ENCODE measurements around the gene DPH2.

GRCh38 chr1:43963006-43963405 lies 6.8 kb upstream of the DPH2 start:
- no peak for TF ChIP-seq EZH2 (IDR thresholded peaks at IDR 0.05; ENCODE audit: insufficient read depth, poor library complexity, severe bottlenecking)
- TF ChIP-seq EZH2phosphoT487 (IDR thresholded peaks at IDR 0.05; ENCODE audit: insufficient read depth, low read depth) = no peak
